SIG-M5 treated with dmso at 0.1 percent for 504 hours (cell line): ENCODE measurements around the gene KAT14.
"Not testable (repeated sequence)": the region's sequence is repeated elsewhere in the genome, so short reads cannot be mapped to it uniquely, and the experiment has no call there.

ENCODE experiments used
- DNase-seq: peaks from one replicate; lab custom pipeline; 2025; ENCODE audit not compliant: unreplicated experiment; lab: John Stamatoyannopoulos, UW

The KAT14 gene

GRCh38 chr20:18144541-18145099 is 7.0 kb downstream of the KAT14 start:
- DNase-seq: no peak

- no peak for DNase-seq
Measured at GRCh38 chr20:18154342-18154741, 16.7 kb downstream of the KAT14 start.

DNA sequence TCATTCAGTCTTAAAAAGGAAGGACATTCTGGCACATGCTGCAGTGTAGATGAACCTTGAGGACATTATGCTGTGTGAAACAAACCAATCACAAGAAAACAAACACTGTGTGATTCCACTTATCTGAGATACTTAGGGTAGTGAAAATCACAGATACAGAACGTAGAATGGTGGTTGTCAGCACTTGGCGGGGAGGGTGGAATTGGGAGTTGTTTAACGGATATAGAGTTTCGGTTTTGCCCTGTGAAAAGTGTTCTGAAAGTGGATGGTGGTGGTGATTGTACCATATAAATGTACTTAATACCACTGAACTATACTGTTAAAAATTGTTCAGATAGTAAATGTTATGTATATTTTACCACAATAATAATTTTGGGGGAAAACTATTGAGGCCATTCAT is 18.4 kb downstream of the KAT14 start:
- no peak for DNase-seq

DNA sequence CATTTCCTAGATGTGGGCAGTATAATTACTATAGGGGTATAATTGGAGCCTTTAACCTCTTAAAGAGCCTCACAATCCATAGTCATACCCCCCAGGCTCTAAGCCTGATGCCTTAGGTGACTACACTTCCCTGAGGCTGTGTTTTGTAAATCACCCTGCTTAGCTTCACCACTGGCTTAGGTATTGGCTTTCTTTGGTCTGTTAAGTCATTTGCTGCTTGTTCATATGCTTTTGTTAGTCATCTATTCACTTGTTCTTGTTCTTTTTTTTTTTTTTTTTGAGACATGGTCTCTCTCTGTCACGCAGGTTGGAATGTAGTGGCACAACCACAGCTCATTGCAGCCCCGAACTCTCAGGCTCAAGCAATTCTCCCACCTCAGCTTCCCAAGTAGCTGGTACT is 26.7 kb downstream of the KAT14 start:
- no peak for DNase-seq

DNA sequence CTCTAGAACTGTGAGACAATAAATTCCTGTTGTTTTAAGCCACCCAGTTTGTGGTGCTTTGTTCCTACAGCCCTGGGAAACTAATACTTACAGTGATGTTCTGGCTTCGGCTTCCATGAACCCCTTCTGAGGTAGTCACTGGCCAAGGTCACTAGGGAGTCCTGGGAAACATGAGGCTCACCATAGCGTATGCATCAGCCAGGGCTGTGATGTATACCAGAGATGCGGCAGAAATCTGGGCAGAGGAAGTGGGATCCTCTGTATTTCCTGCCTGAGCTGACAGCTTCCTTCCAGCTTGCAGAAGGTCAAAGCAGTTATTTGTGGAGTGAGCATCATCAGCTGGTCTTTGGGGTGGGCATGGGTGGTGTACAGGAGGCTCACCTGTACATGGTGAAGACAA is 27.9 kb downstream of the KAT14 start:
- no peak for DNase-seq

GRCh38 chr20:18166241-18166881 is 28.7 kb downstream of the KAT14 start:
- no peak for DNase-seq

GRCh38 chr20:18166950-18167349 is 29.3 kb downstream of the KAT14 start:
- no peak for DNase-seq

- DNase-seq: no peak
Measured at GRCh38 chr20:18172379-18172778, 34.7 kb downstream of the KAT14 start.

DNA sequence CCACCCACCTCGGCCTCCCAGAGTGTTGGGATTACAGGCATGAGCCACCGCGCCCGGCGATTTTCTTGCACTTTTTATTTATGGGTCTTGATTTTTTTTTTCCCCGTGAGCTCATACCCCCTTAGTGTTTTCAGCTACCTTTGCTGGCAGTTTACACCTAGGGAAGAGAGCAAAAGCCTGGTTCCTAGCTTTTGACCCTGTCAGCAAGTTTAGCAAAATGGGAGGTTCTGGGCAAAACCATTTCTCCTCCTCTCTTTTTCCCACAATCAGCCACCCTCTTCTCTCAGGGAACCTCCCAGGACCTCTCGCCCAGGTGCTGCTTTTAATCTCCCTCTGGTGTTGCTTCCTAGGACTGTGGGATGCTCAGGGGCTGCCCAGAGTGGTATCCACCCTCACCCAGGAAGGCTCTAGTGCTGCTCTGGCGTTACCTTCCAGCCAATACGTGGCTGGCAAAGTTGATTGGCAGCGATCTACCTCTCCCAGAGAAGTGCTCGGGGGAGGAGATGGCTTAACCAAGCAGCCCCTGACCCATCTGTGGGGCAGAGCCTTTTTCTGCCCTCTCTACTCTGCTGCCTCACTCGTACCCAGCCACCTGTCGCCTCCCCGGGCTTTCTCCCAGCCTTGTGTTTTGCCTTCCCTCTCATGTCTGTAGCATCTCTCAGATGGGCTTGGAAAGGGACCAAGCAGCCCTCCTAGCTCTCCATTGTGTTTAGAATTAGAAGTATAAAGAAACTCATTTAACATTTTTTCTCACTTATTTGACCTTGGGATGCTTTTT is 37.4 kb downstream of the KAT14 start:
- no peak for DNase-seq

DNA sequence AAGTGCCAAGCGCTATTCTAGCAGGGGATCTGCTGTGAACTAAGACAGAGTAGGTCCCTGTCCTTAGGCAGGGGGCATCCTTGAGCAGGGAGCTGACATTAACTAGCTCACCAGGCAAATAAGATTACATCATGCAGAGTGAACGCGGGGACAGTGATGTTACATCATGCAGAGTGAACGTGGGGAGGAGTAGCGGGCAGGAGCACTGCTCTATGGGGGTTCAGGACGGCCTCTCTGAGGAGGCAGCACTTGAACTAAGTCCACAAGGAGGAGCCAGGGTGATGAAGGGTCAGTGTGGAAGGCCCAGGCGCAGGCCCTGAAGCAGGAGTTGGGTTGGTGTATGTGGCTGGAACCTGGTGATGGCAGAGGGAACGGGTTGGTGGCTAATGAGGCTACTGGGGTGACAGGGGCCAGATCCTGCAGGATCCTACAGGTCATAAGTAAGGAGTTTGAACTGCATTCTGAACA is 38.7 kb downstream of the KAT14 start:
- DNase-seq: no peak

- not testable (repeated sequence) for DNase-seq
Measured at GRCh38 chr20:18180366-18180765, 42.7 kb downstream of the KAT14 start.

DNA sequence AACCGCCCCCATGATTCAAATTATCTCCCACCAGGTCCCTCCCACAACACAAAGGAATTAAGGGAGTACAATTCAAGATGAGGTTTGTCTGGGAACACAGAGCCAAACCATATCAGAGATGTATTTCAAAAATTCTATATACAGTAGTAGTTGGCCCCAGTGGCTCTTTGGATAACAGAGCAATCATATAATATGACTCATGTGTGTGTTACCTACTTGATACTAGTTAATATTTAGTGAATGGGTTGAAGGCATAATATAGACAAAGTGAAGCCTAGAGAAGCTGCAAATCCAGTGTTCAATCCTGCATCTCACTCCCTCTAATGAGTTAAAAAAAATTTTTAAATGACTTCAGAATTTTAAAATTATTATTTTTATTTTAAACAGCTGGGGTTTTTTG is 43.2 kb downstream of the KAT14 start:
- no peak for DNase-seq

- no peak for DNase-seq
Measured at GRCh38 chr20:18187020-18187419, 49.4 kb downstream of the KAT14 start.

DNA sequence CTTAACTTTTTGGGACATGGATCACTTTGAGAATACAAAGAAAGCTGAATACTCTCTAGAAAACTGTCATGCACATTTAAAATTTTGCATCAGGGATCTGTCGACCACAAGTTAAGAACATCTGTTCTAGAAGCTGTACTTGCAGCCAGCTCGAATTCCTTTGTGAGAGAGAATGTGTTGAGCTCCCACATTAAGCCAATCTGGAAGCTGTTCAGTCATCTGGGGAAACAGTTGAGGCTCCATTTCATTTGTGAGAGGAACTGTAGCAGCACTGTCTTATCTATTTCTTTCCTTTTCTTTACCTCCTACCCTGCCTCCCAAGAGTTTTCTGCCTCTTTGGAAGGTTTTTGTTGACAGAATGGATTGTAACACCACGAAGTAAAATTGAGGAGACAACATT is 50.8 kb downstream of the KAT14 start:
- no peak for DNase-seq

GRCh38 chr20:18190338-18191233 is 52.9 kb downstream of the KAT14 start:
- DNase-seq: no peak

DNA sequence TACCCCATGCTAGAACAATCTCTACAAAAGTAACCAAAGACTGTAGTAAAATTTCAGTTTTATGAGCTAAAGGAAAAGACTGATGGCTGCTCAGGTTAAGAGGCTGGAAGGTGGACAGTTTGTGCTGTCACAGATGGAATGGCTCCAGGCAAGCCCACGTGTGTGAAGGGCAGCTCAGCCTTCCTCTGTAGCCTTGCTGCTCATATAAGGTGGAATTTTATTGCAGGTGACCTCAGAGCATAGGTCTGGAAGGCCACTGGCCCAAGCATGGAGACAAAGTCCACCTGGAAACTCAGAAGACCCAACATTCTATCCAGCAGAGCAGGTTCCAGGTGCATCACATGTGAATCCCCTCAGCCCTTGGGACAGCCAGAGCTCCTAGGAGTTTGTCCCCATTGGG is 53.6 kb downstream of the KAT14 start:
- no peak for DNase-seq

- DNase-seq: not testable (repeated sequence)
Measured at GRCh38 chr20:18194461-18194860, 56.8 kb downstream of the KAT14 start.

DNA sequence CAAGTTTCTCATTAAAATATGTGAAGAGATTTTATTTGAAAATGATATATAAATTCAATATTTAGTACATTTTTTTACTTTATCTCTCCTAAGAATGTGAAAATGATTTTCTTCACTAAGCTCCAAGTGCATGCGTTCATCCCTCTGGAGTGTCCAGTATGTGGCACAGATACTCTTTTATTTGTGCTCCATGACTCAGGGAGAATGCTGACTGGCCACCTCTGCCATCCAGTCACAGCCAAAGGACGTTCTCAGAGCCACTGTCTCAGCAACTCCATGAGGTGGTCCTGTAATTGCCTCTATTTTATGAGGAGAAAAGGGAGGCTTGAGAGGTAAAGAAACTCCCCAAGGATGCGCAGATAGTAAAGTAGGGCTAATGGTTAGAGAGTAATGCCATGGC is 58.3 kb downstream of the KAT14 start:
- DNase-seq: no peak

GRCh38 chr20:18197382-18198070 is 59.9 kb downstream of the KAT14 start:
- DNase-seq: no peak

DNA sequence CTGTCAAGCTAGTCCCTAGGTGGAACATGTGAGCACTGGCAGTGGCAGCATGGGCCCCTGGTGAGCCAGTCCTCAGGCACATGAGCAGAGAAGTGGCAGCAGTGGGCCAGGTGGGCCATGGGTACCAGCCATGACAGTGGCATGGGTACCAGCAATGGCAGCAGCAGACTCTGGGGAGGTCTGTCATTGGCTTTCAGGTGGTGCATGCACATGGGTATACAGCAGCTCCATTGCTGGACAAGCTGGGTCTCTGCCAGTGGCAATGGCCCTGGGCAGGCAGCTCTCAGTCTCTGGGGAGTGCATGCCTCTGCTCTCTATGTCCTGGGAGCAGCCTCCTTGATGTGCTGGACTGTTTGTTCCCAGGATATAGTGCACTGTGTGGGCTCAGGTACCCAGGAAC is 65.3 kb downstream of the KAT14 start:
- DNase-seq: no peak

DNA sequence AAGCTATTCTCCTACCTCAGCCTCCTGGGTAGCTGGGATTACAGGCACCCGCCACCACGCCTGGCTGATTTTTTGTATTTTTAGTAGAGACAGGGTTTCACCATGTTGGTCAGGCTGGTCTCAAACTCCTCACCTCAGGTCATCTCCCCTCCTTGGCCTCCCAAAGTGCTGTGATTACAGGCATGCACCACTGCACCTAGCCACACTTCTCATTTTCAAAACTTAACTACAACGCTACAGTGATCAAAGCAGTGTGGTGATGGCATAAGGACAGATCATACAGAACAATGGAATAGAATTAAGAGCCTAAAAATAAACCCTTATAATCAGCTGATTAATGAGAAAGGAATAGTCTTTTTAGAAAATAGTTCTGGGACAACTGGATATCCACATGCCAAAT is 66.0 kb downstream of the KAT14 start:
- not testable (repeated sequence) for DNase-seq
